Posterior vena cava (tissue), 2 donors: ENCODE data around the gene TRIM3. TPM values are rescaled to one million over a fixed set of nuclear protein-coding genes. Genes with fewer than 3 reads are reported as not detected.

Experiments
- DNase-seq: peaks from one replicate; pipeline ENCODE4 v3.0.0-alpha.2; 2020; ENCODE audit warnings: low spot score
- intact Hi-C, 2 donors: fragments of 100-400 bp; cut with DNase I; formaldehyde crosslinking; loops; one replicate each; pipeline versions ENCODE4 v1.14.1 to v1.14.2; 2022 to 2023
- total RNA-seq, 2 donors: library from RNA; stranded (reverse); fragmentation: NEBNext Ultra II Directional; extraction: Animal tissue kit (Norgen Biotek cat#: 25700); gene quantifications; one replicate each; pipeline ENCODE4 v1.2.1, GENCODE V29; 2021
- donor health status: DM: yes; HTN: yes; CAD: no.
- donor health status: DM: yes; HTN: yes; CAD: no.

The TRIM3 gene
- total RNA-seq, 2 donors from 2014 or later, result 22.0 to 23.2 TPM

DNA sequence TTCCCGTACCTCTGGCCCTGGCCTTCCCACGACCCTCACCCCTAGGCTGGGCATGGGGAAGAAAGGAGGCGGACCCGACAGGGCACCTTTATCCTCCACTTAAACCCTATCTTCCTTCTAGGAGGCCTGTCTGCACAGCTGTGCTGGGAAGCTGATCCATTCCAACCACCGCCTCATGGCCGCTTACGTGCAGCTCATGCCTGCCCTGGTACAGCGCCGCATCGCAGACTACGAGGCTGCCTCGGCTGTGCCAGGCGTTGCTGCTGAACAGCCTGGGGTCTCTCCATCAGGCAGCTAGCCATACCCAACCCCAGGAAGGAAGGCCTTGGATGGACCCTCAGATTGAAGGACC, 8.2 kb upstream of the TRIM3 start:
- intact Hi-C loops, result no loop called here

DNA sequence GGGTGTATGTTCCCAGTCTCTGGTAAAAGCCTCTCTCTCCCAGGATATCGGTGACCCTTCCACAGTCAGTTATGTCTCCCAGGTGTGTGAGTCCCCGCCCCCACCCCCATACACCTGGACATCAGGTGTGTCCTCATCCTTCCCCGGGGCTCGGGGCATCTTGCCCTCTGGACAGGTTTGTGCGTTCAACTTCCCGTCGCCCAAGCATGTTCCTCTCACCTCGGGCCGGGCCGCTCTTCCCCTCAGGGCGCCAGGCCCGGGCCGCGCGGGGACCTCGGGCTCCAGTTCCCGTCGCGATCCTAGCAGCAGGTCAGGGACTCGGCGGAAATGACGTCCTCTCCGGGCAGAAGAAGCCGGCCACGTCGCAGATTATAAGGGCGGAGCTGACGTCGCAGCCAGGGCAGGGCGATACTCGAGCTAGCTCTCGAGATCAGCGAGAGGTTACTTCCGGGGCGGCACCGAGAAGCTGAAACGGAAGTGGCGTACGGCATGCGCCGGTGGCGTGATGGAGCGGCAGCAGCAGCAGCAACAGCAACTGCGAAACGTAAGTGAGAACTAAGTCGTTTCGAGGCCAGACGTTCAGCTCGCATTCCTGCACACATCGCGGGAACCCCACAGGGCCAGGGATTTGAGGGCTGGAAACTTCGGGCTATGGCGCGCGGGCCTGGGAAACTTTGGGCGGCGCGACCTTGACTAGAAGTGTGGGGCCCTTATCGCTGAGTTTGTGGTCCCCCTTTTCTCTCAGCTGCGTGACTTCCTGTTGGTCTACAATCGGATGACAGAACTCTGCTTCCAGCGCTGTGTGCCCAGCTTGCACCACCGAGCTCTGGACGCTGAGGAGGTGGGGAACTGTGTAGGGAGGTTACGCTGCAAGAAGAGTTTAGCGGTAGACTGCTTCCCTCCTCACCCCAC, 7.5 kb upstream of the TRIM3 start, which contains the start of the genes ARFIP2 and TIMM10B:
ARFIP2 (minus strand) TSS at position 320 of the 912 bp plus-strand sequence. CDS start 910 bp downstream, outside the sequence.
TIMM10B (plus strand) TSS at position 490 of the 912 bp plus-strand sequence; CDS start at position 506, 16 bp downstream.
- intact Hi-C loops, result no loop called here
- peak; percentile 100 for DNase-seq

More for the DNA sequence above, 8.2 kb upstream of the TRIM3 start:
- no peak for DNase-seq

DNA sequence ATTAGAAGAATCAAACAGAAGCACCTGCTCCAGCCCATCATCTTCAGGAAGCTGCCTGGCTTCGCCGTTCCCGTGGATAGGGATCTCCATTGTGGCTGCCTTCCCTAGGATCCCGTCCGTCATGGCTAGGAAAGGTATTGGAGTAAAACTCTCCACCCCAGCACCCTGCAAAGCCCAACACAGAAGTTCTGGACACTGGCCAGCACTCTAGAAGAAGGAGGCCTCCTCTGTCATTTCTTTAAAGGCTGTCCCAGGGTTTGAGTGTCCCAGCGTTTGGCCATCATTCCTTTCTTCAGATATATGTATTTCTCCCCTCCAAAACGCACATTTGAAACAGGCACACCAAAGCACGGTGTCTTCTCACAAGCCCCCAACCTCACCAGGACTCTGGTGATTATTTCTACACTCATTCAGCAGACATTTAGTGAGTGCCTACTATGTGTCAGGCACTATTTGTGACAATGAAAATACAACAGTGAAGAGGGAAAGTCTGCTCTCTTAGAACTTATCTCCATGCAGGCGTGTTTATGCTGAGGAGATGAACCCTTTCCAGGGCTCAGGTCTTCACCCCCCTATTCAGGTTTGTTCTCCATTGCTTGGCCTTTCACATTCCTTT, 6.7 kb upstream of the TRIM3 start:
- DNase-seq, result no peak
- intact Hi-C loops, result no loop called here

DNA sequence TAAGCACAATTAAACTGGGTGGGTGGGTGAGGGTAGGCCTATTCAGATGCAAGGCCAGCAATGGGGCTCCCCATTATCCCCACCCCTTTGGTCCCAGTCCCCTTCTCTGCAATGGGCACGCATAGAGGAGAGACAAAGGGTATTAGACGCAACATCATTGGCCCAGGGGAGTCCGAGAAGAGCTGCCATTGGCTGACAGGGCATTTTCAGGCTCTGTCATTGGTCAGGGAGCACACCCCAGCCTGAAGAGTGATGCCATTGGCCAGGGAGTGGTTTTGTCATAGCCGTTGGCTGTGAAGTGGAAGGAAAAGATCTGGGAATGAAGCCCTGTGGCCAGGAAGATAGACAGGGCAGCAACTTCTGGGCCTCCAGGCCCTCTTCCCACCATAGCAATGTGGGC, 2.8 kb upstream of the TRIM3 start:
- intact Hi-C loops, result no loop called here
- DNase-seq, result no peak

DNA sequence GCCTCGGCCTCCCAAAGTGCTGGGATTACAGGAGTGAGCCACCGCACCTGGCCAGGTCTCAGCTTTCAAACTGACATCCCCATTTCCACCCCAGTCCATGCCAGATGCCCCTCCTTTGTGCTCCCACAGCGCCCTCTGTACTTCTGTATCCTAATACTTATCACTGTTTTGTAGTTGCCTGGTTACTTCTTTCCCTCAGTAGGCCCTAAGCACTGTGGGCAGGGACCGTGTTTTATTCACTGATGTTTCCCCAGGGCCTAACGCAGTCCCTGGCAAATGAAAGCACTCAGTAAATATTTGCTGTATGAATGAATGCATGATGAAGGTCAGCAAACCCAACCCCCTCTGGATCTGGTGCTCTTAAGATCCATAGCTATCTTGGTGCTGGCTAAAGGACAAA, 2.2 kb upstream of the TRIM3 start:
- no peak for DNase-seq
- intact Hi-C loops, result no loop called here

DNA sequence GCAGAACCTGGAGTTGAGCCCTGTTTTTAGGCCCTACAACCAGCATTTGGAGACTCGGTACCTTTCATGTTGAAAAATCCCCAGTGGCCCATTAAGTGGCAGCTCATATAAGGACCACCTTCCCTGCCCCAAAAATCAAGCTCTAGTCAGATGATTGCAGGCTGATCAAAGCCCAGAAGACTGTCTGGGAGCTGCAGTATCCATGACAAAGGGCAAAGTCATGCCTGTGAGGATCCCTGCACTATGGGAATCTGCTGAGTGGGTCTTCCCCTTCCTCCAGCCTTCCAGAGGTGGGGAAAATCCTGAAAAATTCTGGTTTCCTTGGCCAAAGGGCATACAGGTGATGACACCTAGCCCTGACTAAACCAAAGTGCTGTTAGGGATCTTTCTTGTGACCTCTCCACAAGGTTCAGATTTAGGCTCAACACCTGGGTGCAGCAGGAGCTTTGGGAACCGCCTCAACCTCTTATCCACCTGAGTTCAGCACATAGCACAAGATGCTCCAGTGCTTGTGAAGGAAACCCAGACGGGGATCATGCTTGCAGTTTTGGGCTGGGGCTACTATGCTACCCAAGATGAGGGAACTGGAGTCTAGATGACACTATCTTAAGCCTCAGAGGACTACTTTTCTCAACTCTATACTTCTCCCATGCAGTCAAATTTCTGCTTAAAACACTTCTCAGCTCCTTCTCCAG, 1.2 kb upstream of the TRIM3 start:
- no peak for DNase-seq
- intact Hi-C loops, result no loop called here

DNA sequence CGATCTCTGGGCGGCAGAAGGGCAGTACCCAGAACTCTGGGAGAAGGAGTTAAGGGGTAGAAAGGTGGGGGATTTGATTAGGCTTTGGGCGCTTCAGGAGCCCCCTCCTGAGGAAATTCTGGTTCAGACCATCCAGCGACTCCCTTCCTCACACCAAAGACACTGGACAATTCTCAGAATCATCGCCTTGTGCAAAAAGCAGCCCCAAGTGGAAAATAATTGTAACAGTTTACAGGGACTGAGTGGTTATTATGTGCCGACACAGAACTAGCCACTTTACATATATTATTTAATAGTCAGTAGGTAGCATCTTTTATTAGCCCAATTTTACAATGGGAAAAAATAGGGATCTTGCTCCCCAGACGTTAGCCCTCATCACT, 662 bp upstream of the TRIM3 start:
- DNase-seq, result no peak
- intact Hi-C loops, result no loop called here

DNA sequence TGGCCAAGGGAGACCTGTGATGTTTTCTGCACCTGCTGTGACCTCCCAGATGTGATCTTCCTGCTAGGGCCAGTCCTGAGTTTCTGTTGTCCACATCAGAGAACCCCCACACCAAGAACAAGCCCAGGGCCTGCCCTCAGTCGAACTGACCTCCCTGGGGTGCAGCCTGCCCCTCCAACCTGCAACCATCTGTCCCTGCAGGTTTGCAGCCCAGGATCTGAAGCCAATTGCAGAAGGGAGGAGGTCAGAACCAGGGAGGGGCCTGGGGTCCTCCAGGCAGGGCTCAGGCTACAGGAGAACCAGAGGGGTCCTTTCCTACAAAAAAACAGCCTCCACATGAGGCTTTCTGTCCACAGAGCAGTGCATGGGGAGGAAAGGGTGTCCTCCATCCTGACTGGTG, 807 bp downstream of the TRIM3 start:
- intact Hi-C loops, result no loop called here
- DNase-seq, result no peak

DNA sequence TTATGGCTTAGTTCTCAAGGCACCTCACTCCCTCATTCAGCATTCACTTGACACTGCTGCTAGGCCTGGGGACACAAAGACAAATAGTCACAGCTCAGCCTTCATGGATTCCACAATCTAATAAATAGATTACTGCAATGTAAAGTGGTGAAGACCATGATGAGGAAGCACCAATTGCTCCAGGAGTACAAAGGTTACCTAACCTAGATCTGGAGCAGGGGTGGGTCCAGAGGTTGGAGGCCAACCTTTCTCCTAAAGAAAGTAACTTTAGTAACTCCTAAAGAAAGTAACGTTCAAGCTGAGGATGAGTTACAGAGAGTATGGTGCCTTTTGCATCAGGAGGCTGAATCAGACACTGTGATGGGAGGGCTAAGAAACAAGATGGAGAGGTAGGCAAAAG, 4.1 kb downstream of the TRIM3 start:
- DNase-seq, result no peak
- intact Hi-C loops, result no loop called here

DNA sequence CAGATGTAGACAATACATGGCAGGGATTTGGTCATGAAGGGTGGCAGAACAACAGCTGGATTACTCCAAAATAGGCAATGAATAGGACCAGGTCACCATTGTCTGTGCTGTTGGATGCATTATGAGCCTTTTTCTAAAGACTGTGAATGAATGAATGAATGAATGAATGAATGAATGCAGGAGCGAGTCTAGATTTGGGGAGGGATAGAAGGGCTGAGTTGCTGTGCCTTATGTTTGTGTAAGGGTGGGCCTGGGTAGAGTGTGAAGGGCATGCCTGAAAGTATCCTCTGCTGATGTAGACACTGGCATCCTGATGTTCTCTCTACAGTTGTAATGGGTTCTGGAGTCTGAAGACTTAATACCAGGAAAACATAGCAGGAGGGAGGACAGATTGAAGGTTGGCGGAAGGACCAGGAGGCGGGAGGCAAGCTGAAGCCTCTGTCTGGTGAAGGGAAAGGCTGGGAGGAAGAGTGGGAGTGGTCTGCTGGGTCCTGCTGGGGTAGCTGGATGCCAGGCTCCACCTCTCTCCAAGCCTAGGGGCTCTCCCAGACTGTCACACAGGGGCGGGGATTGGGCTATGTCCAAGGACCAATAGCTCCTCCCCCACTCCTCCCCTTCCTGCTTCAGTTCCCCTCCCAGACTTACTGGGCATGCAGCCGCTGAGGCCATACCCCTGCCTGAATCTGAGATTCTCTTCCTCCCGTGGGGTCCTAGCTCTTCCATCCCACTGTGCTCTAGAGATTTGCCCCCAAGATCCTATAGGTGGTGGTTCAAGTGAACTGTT, 4.8 kb downstream of the TRIM3 start:
- intact Hi-C loops, result no loop called here
- DNase-seq, result peak; percentile 96

DNA sequence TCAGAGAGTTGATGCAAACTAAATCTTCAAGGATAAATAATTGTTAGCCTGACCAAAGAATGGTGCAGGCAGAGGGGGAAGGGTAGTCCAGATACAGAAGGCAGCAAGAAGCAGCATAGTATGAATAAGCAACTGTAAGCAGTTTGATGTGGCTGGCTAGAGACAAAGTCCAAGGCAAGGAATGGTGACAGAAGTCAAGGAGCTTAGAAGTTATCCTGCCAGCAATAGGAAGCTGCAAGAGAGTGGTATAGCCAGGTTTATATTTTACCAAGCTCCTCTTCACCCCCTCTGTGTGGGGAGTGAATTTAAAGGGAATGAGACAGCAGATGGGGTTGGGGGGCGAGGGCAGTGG, 14.7 kb downstream of the TRIM3 start:
- no peak for DNase-seq
- intact Hi-C loops, result no loop called here

DNA sequence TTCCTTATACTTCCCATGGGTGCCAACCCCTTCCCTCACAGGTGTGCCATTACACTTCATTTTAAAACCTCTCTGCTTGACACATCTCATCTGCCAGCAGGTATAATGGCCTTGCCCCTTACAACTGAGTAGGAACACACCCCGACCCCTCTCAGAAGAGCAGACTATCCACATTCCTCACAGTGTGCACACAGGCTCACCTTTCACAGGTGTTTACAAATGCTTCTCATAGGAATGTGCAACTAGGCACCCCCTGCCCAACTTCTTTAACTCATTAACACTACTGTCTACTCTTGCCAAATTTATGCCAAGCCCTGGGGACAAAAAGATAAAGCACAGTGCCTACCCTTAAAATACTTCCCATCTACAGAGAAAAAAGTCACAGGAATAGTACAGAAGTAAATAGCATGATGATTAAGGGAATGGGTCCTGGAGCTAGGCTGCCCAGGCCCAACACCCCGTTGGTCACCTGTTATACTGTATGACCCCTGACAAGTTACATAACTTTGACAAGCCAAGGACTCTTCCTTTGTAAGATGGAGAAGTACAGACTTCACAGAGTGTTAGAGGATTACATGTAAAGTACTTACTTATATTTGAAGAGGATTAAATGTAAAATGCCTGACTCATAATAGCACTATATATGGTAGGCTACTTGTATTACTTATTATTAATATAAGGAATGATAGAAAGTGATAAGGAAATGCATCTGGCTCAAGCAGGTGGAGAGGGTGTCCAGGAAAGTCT, 15.2 kb downstream of the TRIM3 start:
- no peak for DNase-seq

DNA sequence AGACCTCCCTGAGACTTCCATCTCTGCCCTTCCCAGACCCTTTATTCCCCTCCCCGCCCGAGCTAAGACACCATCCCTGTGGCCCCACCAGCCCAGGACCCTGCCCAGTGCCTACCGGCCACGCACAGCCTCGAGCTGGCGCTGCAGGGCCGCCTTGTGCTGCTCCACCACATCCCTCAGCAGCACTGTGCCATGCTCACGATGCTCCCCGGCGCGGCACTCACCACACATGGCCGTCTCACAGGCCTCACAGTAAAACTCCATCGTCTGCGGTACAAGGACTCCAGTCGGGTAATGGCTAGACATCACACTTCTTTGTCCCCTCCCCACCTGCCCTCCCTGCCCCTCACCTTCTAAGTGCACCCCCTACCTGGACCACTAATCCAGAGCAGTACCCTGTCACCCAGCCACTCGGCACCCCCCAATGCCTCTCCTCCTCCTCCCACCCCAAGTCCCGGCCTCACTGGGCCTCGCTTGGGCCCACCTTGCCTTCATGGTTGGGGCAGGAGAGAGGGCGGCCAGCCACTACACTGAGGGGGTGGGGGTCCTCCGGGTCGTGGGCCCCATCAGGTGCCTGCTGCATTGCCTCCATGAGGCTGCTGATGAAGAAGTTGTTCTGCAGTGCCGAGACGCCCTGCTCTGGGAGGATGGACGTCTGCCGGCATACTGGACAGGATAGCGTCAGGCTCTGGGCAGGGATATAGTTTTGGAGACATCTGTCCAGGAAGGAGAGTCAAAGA, 16.0 kb downstream of the TRIM3 start:
- DNase-seq, result no peak
- intact Hi-C loops, result no loop called here

More for the DNA sequence above, 15.2 kb downstream of the TRIM3 start:
- intact Hi-C loops, result no loop called here

DNA sequence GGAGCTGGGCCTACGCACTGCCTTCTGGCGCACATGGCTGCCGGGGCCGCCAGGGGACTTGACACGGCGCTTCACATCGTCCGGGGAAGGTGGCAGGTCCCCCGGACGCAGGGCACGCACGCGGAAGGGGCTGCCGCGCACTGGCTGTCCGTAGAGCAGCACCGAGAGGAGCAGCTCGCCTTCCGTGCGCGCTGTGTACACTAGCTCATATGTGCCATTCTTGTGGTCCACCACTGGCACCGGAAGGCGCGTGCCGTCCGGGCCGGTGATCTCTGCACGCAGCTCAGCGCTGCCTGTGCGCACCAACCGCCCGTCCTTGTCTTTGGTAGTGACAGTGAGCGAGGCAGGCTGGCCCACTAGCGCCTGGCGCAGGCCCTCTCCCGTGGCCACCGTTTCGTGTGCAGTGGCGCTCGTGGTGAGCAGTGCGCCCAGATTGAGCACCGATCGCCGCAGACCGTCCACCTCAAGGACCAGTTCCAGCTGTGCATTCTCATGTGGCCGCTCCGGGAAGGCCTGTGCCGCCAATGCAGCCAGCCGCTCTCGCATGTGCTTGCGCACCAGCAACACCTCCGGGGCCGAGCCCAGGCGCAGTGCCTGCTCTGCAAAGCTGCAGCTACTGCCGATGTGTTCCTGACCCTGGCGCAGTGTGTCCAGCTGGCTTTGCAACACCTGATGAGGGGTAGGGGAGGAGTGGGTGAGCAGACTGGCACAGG, 17.2 kb downstream of the TRIM3 start:
- intact Hi-C loops, result no loop called here
- no peak for DNase-seq

DNA sequence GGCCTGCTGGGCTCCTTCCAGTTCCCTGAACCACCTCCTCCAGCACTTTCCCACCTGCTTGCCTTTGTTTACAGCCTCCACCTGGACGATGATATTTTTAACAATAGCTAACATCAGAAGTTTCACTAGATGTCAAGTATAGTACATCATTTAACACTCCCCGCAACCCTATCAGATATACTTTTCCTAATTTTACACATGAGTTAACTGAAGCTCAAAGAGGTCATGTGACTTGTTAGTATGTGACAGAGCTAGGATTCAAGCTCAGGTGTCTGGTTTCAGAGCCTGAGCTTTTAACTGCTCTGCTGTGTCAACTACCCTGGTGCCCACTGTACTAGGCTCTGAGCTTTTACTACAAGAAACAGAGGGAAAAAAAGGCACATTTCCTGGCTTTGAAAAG, 18.7 kb downstream of the TRIM3 start:
- intact Hi-C loops, result no loop called here
- no peak for DNase-seq

DNA sequence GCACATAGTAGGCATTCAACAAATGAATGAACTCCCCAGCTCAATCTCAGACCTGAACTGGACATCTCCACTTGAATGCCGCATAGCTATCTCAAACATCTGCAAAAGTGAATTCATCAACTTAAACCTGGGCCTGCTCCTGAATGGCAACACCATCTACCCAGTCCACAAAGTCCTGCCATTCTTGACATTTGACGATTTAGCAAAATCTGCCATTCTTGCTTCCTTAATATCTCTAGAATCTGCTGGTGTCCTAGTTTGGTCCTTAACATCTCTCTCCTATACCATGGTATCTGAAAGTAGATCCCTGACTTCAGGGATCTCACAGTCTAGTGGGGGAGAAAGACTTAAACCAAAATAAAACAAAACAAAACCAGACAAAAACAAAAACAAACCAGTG, 20.6 kb downstream of the TRIM3 start:
- DNase-seq, result no peak
- intact Hi-C loops, result no loop called here

DNA sequence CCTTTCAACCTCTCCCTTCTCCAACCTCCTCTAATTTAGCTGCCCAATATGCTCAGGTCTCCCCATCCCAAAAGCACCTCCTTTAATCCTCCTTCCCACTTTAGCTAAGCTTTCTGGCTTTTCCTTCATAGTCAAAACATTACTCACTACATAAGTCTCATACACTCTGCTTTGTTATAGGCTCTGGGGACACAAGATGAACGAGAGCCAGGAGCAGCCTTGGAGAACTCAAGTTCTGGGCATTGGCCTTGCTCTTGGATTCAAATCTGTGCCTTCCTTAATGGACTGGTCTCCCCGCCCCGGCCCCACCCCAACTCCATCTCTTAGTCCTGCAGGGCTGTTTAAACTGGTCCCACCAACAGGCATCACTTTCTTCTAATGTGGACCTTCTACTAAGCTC, 21.5 kb downstream of the TRIM3 start:
- no peak for DNase-seq
- intact Hi-C loops, result no loop called here

DNA sequence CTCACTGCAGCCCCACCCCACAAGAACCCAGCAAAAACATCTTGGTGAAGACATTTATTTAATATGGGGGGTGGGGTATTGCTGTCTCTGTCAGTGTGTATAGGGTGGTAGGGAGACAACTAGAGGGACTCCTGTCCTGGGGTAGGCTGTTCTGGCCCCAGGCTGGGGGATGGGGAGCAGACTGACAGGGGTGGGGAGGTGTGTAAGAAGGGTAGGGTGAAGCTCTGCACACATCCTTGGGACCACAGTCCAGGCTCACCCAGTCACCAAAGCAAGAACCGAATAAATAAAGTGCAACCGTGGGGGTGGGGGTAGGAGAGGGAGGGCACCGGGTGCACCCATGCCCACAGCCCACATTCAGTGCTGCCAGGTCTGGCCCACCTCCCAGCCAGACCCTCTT, 25.2 kb downstream of the TRIM3 start:
- DNase-seq, result no peak
- intact Hi-C loops, result no loop called here
